Testis (tissue), 5 donors: ENCODE results near the gene ENAH. TPM values are rescaled to one million over a fixed set of nuclear protein-coding genes. Genes with fewer than 3 reads are reported as not detected.
"Not testable (repeated sequence)": the region's sequence is repeated elsewhere in the genome, so short reads cannot be mapped to it uniquely, and the experiment has no call there.

ENCODE experiments used
- DNase-seq: peaks from one replicate; pipeline ENCODE4 v3.0.0-alpha.2; 2019
- H3K27ac ChIP-seq, 2 donors: fragments of 200-600 bp; sonication (generic); one replicate each; pipeline ENCODE4 v1.5.1; 2019
- H3K27me3 ChIP-seq: fragments of 200-600 bp; sonication (generic); one replicate; pipeline ENCODE4 v1.5.1; 2019
- H3K36me3 ChIP-seq: fragments of 200-600 bp; sonication (generic); one replicate; pipeline ENCODE4 v1.5.1; 2017; ENCODE audit warnings: low read depth; ENCODE audit errors: missing control alignments
- H3K4me1 ChIP-seq: fragments of 200-600 bp; sonication (generic); one replicate; pipeline ENCODE4 v1.5.1; 2019
- H3K4me3 ChIP-seq, 2 donors: fragments of 200-600 bp; sonication (generic); one replicate each; pipeline ENCODE4 v1.5.1; 2017 to 2019
- H3K9me3 ChIP-seq: fragments of 200-600 bp; sonication (generic); one replicate; pipeline ENCODE4 v1.5.1; 2017
- POLR2A ChIP-seq: fragments of 450-650 bp; IDR thresholded peaks from one replicate; pipeline ENCODE4 v1.6.1; 2017; ENCODE audit warnings: antibody characterized with exemption, mild to moderate bottlenecking, moderate library complexity
- WGBS, 2 donors: methylation state at CpG; one replicate each; pipeline ENCODE4 v1.1.5; 2018; 5-methylcytosine and 5-hydroxymethylcytosine counted together
- intact Hi-C: fragments of 100-400 bp; cut with DNase I; formaldehyde crosslinking; loops from one replicate; pipeline ENCODE4 v1.15.1; 2023; ENCODE audit warnings: low total_unique reads
- long read RNA-seq, 2 donors: transcript quantifications; one replicate each; lab custom pipeline, GENCODE V29; 2026
- polyA plus RNA-seq: library from polyadenylated mRNA; stranded (reverse); fragments of 350-450 nt; fragmentation: Illumina TruSeq; extraction: RNeasy Lipid Tissue Mini Kit (QIAGEN cat#74804); gene quantifications from one replicate; pipeline ENCODE4 v1.2.3, GENCODE V29; 2014; ENCODE audit warnings: low read depth, low replicate concordance; ENCODE audit not compliant: insufficient read depth
- total RNA-seq, 2 donors: library from RNA; depleted of rRNA; stranded (reverse); fragments of >200 nt; gene quantifications; one replicate each; pipeline ENCODE4 v1.2.3, GENCODE V29; 2016
- TF ChIP-seq, protein P1 (sequence below), 3 experiments: fragments of 450-650 bp in 2 of 3; fragments of 200-600 bp in 1 of 3; sonication (generic) in 1 of 3; IDR thresholded peaks; one replicate each; pipeline ENCODE4 v1.5.1; 2016 to 2019; ENCODE audit warnings: antibody characterized with exemption in 3 of 3, mild to moderate bottlenecking in 2 of 3, moderate library complexity in 1 of 3

Gene ENAH
- total RNA-seq, result 100 to 1,000 TPM; 122 to 132 TPM
- polyA plus RNA-seq, result 84.3 TPM
- long read RNA-seq, donor 1, full-length matches to known transcripts, result 9 of 37 reads
- long read RNA-seq, donor 1, partial matches to known transcripts, result 28 of 37 reads
- long read RNA-seq, donor 1, other reads (novel, unspliced or antisense), result 0 of 37 reads
- long read RNA-seq, donor 2, full-length matches to known transcripts, result 7 of 30 reads
- long read RNA-seq, donor 2, partial matches to known transcripts, result 23 of 30 reads
- long read RNA-seq, donor 2, other reads (novel, unspliced or antisense), result 0 of 30 reads

DNA sequence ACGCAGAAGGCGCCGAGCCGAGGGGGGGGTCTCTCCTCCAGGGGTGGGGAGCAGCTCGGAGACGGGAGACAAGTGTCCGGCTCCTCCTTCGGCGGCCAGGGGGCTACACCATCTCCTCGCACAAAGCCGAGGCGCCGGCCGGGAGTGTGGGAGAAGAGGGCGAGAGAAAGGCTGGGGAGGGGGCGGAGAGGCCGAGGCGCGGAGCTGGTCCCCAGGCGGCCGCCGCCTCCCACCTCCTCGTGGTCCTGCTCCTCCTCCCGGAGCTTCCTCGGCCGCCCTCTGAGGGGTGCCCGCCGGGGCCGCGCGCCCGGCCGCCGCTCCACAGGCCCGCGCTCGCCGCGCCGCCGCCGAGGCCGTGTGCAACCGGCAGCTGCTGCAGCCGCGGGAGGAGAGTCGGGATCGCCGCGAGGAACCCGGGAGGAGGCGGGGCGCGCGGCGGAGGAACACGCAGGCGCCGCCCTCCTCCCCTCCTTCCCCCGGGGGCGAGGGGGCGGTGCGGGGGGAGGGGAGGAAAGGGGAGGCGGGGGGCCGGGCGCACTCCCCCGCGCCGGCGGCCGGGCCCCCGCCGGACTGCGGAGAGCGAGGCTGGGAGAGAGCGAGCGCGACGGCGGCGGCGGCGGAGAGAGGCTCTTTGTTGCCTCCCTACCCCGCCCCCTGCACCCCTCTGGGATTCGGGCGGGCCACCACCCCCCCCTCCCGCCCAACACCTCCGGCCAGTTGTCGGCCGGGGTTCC, at the start of gene ENAH:
Gene ENAH (minus strand): TSS at position 395 of the 734 bp plus-strand sequence. CDS start 433 bp downstream, outside the sequence.
- no peaks in the 10 kb centered on the region for H3K9me3 ChIP-seq
- intact Hi-C loops, result loop anchor here (10.0 kb wide), 1 partner anchor 122 kb away; the partner anchor contains the start of gene SRP9
- H3K36me3 ChIP-seq, result no peaks in the 10 kb centered on the region
- DNase-seq, result peak; percentile 83
- peaks cover 11% of the 10 kb centered on the region for H3K4me1 ChIP-seq
- H3K4me3 ChIP-seq, result peak within 1 kb of the TSS; percentile 80 to 96
- no peaks in the 10 kb centered on the region for H3K27me3 ChIP-seq
- WGBS, 2 donors, result 0 to 1% methylated on average over 11 to 49 of the region's 90 CpGs
- no peak for TF ChIP-seq POLR2A
- TF ChIP-seq, protein P1, sequence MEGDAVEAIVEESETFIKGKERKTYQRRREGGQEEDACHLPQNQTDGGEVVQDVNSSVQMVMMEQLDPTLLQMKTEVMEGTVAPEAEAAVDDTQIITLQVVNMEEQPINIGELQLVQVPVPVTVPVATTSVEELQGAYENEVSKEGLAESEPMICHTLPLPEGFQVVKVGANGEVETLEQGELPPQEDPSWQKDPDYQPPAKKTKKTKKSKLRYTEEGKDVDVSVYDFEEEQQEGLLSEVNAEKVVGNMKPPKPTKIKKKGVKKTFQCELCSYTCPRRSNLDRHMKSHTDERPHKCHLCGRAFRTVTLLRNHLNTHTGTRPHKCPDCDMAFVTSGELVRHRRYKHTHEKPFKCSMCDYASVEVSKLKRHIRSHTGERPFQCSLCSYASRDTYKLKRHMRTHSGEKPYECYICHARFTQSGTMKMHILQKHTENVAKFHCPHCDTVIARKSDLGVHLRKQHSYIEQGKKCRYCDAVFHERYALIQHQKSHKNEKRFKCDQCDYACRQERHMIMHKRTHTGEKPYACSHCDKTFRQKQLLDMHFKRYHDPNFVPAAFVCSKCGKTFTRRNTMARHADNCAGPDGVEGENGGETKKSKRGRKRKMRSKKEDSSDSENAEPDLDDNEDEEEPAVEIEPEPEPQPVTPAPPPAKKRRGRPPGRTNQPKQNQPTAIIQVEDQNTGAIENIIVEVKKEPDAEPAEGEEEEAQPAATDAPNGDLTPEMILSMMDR (IDR thresholded peaks at IDR 0.05), result peak in 1 of 3 experiments; percentile 6
- H3K27ac ChIP-seq, result peak within 1 kb of the TSS; percentile 98 to 99

DNA sequence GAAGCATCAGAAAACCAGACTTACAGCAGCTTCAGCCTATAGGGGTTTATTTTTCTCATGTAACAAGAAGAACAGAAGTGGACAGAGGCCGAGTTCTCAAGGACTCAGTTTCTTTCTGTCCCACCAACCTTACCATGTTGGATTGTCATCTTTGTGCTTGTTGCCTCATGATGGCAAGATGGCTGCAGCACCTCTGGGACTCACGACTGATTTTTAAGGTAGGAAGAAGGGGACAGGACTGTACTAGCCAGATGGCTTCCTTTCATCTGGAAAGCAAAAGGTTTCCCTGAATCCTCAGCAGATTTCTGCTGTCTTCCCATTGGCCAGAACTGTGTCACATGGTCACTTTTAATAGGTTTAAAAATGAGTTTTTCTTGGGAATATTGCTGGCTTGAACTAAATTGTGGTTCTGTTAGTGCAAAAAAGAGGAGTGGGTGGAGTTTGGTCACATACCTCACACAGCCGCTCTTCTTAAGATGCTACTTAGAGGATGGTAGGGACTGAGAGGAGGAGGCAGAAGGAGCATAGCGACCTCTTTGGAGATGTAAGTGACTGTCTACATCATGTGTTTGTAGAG, 48.1 kb upstream of the ENAH start:
- DNase-seq, result no peak
- no peaks in the 10 kb centered on the region for H3K36me3 ChIP-seq
- H3K27ac ChIP-seq, result no peak overlapping the region
- 93 to 96% methylated on average over 4 of the region's 4 CpGs for WGBS, 2 donors
- no peak overlapping the region for H3K4me3 ChIP-seq
- intact Hi-C loops, result no loop called here
- no peak for TF ChIP-seq POLR2A
- TF ChIP-seq, protein P1 (IDR thresholded peaks at IDR 0.05), result no peak
- no peaks in the 10 kb centered on the region for H3K9me3 ChIP-seq
- H3K4me1 ChIP-seq, result peaks cover 4% of the 10 kb centered on the region
- H3K27me3 ChIP-seq, result no peaks in the 10 kb centered on the region

DNA sequence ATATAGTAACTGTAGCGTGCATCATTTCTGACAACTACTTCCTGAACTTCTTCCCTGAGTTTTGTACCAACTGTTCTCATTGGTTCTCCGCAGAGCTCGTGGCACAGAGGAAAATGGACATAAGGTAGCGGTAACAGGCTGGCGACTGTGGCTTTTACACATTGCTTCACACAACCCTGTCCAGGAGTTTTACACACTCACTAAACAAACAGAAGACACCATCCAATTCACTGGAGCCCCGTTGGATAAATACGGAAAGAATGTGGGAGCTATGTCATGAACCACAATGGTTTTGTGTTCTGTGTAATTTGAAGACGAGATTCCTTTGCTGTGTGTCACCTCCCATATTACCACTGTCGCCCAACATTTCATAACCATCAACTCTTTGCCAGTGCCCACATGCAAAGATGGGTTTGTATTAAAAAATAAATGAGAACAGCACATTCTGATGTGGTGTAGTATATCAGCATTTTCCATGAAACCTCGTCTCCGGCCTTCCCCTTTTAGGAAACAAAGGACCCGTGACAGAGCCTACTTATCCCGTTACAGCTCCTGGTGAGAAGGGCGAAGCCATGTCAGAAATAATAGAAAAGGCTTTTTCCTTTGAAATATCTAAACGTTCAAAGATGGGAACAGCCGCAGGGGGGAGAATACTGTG, 47.4 kb upstream of the ENAH start:
- intact Hi-C loops, result no loop called here
- Histone ChIP-seq H3K4me1 (peaks cover 4% of the 10 kb centered on the region), H3K36me3 (no peaks in the 10 kb centered on the region), H3K4me3 (no peak overlapping the region), H3K9me3 (no peaks in the 10 kb centered on the region), H3K27me3 (no peaks in the 10 kb centered on the region), H3K27ac (no peak overlapping the region)
- no peak for TF ChIP-seq POLR2A
- TF ChIP-seq, protein P1 (IDR thresholded peaks at IDR 0.05), result no peak
- DNase-seq, result no peak
- WGBS, 2 donors, result 73 to 89% methylated on average over 16 of the region's 16 CpGs

DNA sequence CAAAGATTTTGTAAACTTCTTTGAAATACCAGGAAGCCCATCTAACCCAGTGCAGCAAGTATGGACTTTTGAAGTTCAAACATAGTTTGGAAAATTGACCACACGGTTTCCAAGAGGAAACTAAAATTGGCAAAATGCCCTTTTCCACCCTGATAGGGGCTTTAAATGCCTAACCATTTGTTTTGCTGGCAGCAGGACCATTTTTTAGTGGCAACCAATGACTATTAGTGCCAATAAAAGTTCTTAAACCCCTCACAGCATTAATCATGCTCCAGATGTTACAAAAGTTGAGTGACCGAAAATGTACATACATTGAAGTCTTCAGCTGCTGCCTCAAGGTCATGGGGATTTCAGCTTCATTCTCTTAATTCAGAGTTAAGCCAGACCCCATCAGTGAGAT, 46.4 kb upstream of the ENAH start:
- H3K27ac ChIP-seq, result no peak overlapping the region
- TF ChIP-seq, protein P1 (IDR thresholded peaks at IDR 0.05), result no peak
- no peak for TF ChIP-seq POLR2A
- H3K4me3 ChIP-seq, result no peak overlapping the region

DNA sequence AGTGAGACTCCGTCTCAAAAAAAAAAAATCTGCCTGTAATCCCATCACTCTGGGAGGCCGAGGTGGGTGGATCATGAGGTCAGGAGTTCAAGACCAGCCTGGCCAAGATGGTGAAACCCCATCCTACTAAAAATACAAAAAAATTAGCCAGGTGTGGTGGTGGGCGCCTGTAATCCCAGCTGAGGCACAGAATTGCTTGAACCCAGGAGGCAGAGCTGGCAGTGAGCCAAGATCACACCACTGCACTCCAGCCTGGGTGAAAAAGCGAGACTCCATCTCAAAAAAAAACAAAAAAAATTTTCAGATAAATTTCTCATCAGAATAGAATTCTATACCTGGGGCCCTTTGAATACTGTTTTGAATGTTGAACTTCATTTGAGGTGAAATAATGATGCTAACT, 45.3 kb upstream of the ENAH start:
- H3K27me3 ChIP-seq, H3K9me3 ChIP-seq, H3K27ac ChIP-seq, H3K4me3 ChIP-seq, H3K36me3 ChIP-seq, intact Hi-C loops, DNase-seq: not testable (repeated sequence)
- peaks cover 12% of the 10 kb centered on the region for H3K4me1 ChIP-seq
- 93 to 96% methylated on average over 4 of the region's 4 CpGs for WGBS, 2 donors

More for the DNA sequence above, 46.4 kb upstream of the ENAH start:
- no peak for DNase-seq
- Histone ChIP-seq H3K9me3 (no peaks in the 10 kb centered on the region), H3K27me3 (no peaks in the 10 kb centered on the region), H3K4me1 (peaks cover 5% of the 10 kb centered on the region), H3K36me3 (no peaks in the 10 kb centered on the region)
- intact Hi-C loops, result no loop called here
- WGBS, 2 donors, result 47 to 56% methylated on average over 2 of the region's 2 CpGs
